HUES64 (cell line): Measurements from ENCODE around the gene RHBDD1.

Experiments used
- H3K27ac ChIP-seq: 2 replicates; pipeline ENCODE4 v1.7.0; 2013; ENCODE audit warnings: low read depth, low read length, inconsistent platforms
- H3K27me3 ChIP-seq: 2 replicates; pipeline ENCODE4 v1.6.1; 2013; ENCODE audit warnings: mild to moderate bottlenecking, low read length; ENCODE audit not compliant: insufficient read depth
- H3K36me3 ChIP-seq: 2 replicates; pipeline ENCODE4 v1.6.1; 2013; ENCODE audit warnings: mild to moderate bottlenecking, low read length; ENCODE audit not compliant: insufficient read depth
- H3K4me1 ChIP-seq: 2 replicates; pipeline ENCODE4 v1.6.1; 2013; ENCODE audit warnings: mild to moderate bottlenecking, low read length, moderate library complexity; ENCODE audit not compliant: insufficient read depth
- H3K4me3 ChIP-seq: 2 replicates; pipeline ENCODE4 v1.5.1; 2013; ENCODE audit warnings: mild to moderate bottlenecking, low read length, moderate library complexity
- H3K9ac ChIP-seq: 2 replicates; pipeline ENCODE4 v1.6.1; 2013; ENCODE audit warnings: mild to moderate bottlenecking, low read depth, low read length
- H3K9me3 ChIP-seq: 2 replicates; pipeline ENCODE4 v1.6.1; 2013; ENCODE audit warnings: low read depth, low read length; ENCODE audit not compliant: insufficient read depth
- WGBS: fragments of 150-250, 120-280 bp; methylation state at CpG from one replicate; pipeline ENCODE4 v1.1.7; 2013; ENCODE audit warnings: missing lambda C conversion rate; 5-methylcytosine and 5-hydroxymethylcytosine counted together

Gene RHBDD1

DNA sequence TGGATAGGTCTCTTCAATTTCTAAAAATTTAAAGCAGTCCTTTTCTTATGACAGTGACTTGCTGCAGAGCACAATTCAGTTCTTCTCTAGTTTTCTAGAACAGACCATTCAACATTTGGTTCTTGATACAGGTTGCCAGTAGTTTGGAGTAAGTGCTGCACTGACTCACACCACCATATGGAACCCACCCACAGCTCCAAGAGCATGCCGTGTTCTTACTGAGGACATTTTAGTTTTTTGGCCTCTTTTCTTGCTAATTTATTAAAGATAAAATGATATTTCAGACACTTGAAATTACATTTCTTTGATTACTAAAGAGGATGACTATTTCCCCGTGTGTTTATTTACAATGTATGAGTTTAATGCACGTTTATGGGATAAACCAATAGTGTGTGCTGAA is 208.1 kb downstream of the RHBDD1 start:
- Histone ChIP-seq H3K27ac (no peak overlapping the region), H3K9ac (no peak overlapping the region), H3K4me1 (no peaks in the 10 kb centered on the region), H3K9me3 (no peaks in the 10 kb centered on the region), H3K27me3 (no peaks in the 10 kb centered on the region), H3K4me3 (no peak overlapping the region), H3K36me3 (no peaks in the 10 kb centered on the region)
- WGBS, result 100% methylated on average over 2 of the region's 3 CpGs
